Lower leg skin (tissue), 3 donors: ENCODE data around the gene BRF1.

Experiments
- CTCF ChIP-seq, 3 donors: fragments of 450-650 bp; IDR thresholded peaks; one replicate each; pipeline ENCODE4 v1.5.1; 2016; ENCODE audit warnings: antibody characterized with exemption in 3 of 3, mild to moderate bottlenecking in 3 of 3, moderate library complexity in 2 of 3
- POLR2A ChIP-seq, 2 donors: fragments of 450-650 bp; IDR thresholded peaks; one replicate each; pipeline ENCODE4 v1.6.1; 2016 to 2017; ENCODE audit warnings: antibody characterized with exemption in 2 of 2, mild to moderate bottlenecking in 1 of 2, moderate library complexity in 1 of 2

- TF ChIP-seq POLR2A (IDR thresholded peaks at IDR 0.05) (no peak), CTCF (IDR thresholded peaks at IDR 0.05) (no peak)
These were observed 93.9 kb downstream of the BRF1 start for GRCh38 chr14:105206873-105207272.
